Putamen (tissue), 1 donor: ENCODE data around the gene C3orf52.

ENCODE experiments used
- DNase-seq: peaks from one replicate; pipeline ENCODE4 v3.0.0-alpha.2; 2016; ENCODE audit warnings: low spot score

The C3orf52 gene

DNA sequence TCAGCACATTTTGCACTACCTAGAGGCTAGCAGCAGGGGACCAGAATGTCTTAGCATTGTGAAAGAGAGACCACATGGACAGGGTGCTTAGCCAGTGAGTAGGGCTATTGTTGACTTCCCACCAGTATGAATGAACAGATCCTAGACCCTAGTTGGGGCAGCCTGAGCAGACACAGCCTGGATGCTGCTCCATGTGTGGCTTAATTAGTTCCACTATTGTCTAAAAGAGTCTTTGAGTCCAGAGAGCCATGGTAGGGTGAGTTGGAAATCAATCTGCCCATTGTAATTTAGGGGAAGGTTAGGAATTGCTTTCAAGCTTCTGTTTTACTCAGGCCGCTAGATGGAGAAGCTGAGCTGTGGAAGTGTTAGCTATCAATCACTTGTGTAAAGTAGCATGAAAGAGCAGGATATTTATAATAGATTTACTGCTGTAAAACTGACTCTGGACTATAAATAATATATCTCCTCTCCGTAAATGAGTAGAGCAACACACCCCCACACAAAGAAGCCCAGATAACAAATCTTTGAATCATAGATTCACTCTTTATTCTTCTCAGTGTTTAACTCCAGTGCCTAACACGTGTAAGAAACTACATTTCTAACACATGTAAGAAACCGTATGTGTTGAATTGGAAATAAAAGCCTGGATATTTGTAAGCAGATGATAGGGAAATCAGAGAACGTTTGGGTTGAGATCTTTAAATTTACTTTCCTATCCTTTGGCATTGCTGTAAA is 50.9 kb downstream of the C3orf52 start:
- DNase-seq = peak; percentile 68

- DNase-seq = no peak
Observed at GRCh38 chr3:112137781-112138180, 51.6 kb downstream of the C3orf52 start.

- DNase-seq = no peak
Observed at GRCh38 chr3:112138219-112138969, 52.2 kb downstream of the C3orf52 start.

- DNase-seq = no peak
Observed at GRCh38 chr3:112140584-112140983, 54.4 kb downstream of the C3orf52 start.

DNA sequence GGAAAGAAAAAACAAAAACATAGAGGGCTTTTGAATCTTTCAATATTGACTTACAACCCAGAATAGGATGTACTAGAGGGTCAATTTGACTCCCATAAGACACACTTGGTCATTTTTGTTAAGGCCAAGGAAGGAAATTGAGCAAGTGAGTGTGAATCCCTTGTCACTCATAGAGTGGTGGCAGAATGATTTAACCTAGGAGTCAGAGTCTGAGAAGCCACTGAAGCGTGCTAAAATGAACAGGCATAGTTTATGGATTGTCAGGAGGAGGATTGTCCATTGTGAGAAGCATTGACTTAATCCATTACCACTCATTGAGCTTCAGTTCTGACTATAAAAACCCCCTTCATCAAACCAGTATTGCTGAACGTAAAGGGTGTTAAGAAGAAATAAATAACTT is 55.1 kb downstream of the C3orf52 start:
- no peak for DNase-seq

DNA sequence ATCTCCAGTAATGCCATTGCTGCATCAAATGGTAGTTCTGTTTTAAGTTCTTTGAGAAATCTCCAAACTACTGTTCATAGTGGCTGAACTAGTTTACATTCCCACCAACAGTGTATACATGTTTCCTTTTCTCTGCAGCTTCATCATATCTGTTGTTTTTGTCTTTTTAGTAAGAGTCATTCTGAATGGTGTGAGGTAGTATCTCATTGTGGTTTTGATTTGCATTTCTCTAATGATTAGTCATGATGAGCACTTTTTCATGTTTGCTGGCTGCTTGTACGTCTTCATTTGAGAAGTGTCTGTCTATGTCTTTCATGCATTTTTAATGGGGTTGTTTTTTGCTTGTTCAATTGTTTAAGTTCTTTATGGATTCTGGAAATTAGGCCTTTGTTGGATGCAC is 57.1 kb downstream of the C3orf52 start:
- DNase-seq = no peak

GRCh38 chr3:112143689-112144088 is 57.5 kb downstream of the C3orf52 start:
- no peak for DNase-seq

DNA sequence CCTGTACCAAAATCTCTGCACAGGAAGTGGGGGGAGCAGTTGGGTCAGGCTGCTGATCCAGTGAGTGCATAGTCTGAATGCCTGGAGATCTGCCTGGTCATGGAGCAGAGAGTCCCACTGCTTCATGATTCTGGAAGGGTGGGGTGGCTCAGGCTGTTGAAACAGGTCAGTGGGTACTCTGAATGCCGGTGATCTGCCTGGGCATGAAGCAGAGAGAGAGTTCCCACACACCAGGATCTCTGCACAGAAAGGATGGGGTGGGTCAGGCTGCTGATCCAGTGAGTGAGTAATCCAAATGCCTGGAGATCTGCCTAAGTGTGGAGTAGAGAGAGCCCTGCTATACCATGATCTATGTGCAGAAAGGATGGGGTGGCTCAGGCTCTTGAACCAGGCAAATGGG is 62.9 kb downstream of the C3orf52 start:
- no peak for DNase-seq

GRCh38 chr3:112167758-112168157 is 81.6 kb downstream of the C3orf52 start:
- no peak for DNase-seq
